NCI-H1694 (cell line): Measurements from ENCODE around the gene RPS15.

Source experiments
- DNase-seq: peaks from one replicate; lab custom pipeline; 2025; lab: John Stamatoyannopoulos, UW

The RPS15 gene

GRCh38 chr19:1420590-1420989 is 17.6 kb upstream of the RPS15 start:
- DNase-seq, result no peak

- DNase-seq, result no peak
These were observed 16.8 kb upstream of the RPS15 start for GRCh38 chr19:1421218-1421957.

- DNase-seq, result no peak
These were observed 16.3 kb upstream of the RPS15 start for GRCh38 chr19:1421958-1422305.

- no peak for DNase-seq
These were observed 15.8 kb upstream of the RPS15 start for GRCh38 chr19:1422360-1422759.

GRCh38 chr19:1422943-1423342 is 15.3 kb upstream of the RPS15 start:
- DNase-seq, result no peak

- DNase-seq, result no peak
These were observed 14.6 kb upstream of the RPS15 start for GRCh38 chr19:1423436-1424191.

- DNase-seq, result no peak
These were observed 13.8 kb upstream of the RPS15 start for GRCh38 chr19:1424192-1424955.

GRCh38 chr19:1425102-1425837 is 12.9 kb upstream of the RPS15 start:
- no peak for DNase-seq

GRCh38 chr19:1425902-1426301 is 12.3 kb upstream of the RPS15 start:
- DNase-seq, result no peak

GRCh38 chr19:1426736-1427135 is 11.5 kb upstream of the RPS15 start:
- DNase-seq, result no peak

GRCh38 chr19:1427221-1427920 is 10.8 kb upstream of the RPS15 start:
- DNase-seq, result no peak

- no peak for DNase-seq
These were observed 9.3 kb upstream of the RPS15 start for GRCh38 chr19:1428738-1429391.

GRCh38 chr19:1429750-1430149 is 8.4 kb upstream of the RPS15 start:
- DNase-seq, result no peak

GRCh38 chr19:1430246-1430645 is 8.0 kb upstream of the RPS15 start:
- no peak for DNase-seq

GRCh38 chr19:1431759-1432506 is 6.3 kb upstream of the RPS15 start:
- DNase-seq, result no peak

- no peak for DNase-seq
These were observed 5.7 kb upstream of the RPS15 start for GRCh38 chr19:1432507-1432887.

GRCh38 chr19:1433119-1434039 is 4.8 kb upstream of the RPS15 start:
- no peak for DNase-seq

GRCh38 chr19:1434040-1434366 is 4.2 kb upstream of the RPS15 start:
- DNase-seq, result no peak

- no peak for DNase-seq
These were observed 3.6 kb upstream of the RPS15 start for GRCh38 chr19:1434577-1435060.
